ENCODE data around the gene TMEM120A.

DNA sequence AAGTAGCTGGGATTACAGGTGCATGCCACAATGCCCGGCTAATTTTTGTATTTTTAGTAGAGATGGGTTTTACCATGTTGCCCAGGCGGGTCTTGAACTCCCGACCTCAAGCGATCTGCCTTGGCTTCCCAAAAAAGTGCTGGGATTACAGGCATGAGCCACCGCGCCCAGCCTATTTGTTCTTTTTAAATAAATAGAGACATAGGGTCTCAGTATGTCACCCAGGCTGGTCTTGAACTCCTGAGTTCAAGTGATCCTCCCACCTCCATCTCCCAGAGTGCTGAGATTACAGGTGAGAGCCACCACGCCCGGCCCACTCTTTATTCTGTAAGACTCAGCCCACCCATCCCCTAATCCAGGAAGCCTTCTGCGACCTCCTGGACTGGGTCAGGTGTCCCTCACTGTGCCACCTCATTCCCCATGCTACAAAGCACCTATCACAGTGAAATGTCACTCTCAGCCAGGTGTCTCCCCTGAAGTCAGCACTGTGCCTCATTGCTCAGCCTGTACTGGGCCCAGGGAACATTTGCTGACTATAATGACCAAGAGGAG lies 2.8 kb downstream of the TMEM120A start:
- TF ChIP-seq, protein P1, sequence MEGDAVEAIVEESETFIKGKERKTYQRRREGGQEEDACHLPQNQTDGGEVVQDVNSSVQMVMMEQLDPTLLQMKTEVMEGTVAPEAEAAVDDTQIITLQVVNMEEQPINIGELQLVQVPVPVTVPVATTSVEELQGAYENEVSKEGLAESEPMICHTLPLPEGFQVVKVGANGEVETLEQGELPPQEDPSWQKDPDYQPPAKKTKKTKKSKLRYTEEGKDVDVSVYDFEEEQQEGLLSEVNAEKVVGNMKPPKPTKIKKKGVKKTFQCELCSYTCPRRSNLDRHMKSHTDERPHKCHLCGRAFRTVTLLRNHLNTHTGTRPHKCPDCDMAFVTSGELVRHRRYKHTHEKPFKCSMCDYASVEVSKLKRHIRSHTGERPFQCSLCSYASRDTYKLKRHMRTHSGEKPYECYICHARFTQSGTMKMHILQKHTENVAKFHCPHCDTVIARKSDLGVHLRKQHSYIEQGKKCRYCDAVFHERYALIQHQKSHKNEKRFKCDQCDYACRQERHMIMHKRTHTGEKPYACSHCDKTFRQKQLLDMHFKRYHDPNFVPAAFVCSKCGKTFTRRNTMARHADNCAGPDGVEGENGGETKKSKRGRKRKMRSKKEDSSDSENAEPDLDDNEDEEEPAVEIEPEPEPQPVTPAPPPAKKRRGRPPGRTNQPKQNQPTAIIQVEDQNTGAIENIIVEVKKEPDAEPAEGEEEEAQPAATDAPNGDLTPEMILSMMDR (IDR thresholded peaks at IDR 0.05), result no peak
- TF ChIP-seq POLR2A (IDR thresholded peaks at IDR 0.05), result no peak
